Activated naive CD4-positive, alpha-beta T cell treated with anti-CD3 and anti-CD28 coated beads, Interleukin-2, amount 10 ng/mL, durations not matched to agents 7 days and 5 days (primary cell): ENCODE measurements around the gene BRAT1.

Source experiments
- CTCF ChIA-PET: fragments of 350-600 bp; sonication (Branson Sonifier 250); formaldehyde crosslinking; loops from one replicate; lab custom pipeline; 2021; ENCODE audit warnings: antibody characterized with exemption; lab: Charles Lee
- DNase-seq: peaks from one replicate; pipeline ENCODE4 v3.0.0-alpha.2; 2020
- H3K27ac Mint-ChIP-seq: one replicate; pipeline ENCODE4 v1.8.0; 2021; ENCODE audit warnings: mild to moderate bottlenecking, moderate library complexity, mixed read lengths
- H3K27me3 Mint-ChIP-seq: one replicate; pipeline ENCODE4 v1.8.0; 2021; ENCODE audit warnings: mild to moderate bottlenecking, mixed read lengths
- H3K36me3 Mint-ChIP-seq: one replicate; pipeline ENCODE4 v1.8.0; 2021; ENCODE audit warnings: mixed read lengths
- H3K4me1 Mint-ChIP-seq: one replicate; pipeline ENCODE4 v1.8.0; 2021; ENCODE audit warnings: mixed read lengths
- H3K4me3 Mint-ChIP-seq: one replicate; pipeline ENCODE4 v1.8.0; 2021; ENCODE audit warnings: mild to moderate bottlenecking, moderate library complexity, mixed read lengths
- H3K9me3 Mint-ChIP-seq: one replicate; pipeline ENCODE4 v1.8.0; 2021; ENCODE audit warnings: mixed read lengths

The BRAT1 gene

GRCh38 chr7:2559283-2559950 is 4.1 kb upstream of the BRAT1 start:
- Mint-ChIP-seq H3K4me3 (peak overlapping the region; percentile 71), H3K36me3 (peaks cover 1% of the 10 kb centered on the region), H3K27ac (no peak overlapping the region), H3K4me1 (peaks cover 29% of the 10 kb centered on the region), H3K27me3 (no peaks in the 10 kb centered on the region), H3K9me3 (no peaks in the 10 kb centered on the region)
- CTCF ChIA-PET = interaction anchor here (0.9 to 1.4 kb wide), 3 partner anchors 9 to 150 kb away, joined by 3 to 5 read pairs (median 3); no protein-coding TSS in a partner anchor
- DNase-seq = peak; percentile 61

GRCh38 chr7:2558629-2559282 is 3.4 kb upstream of the BRAT1 start, which contains the start of gene IQCE:
TSS of gene IQCE (plus strand) at chr7:2558979. CDS start at chr7:2559182, 203 bp downstream.
- Mint-ChIP-seq H3K4me3 (peak within 1 kb of the TSS; percentile 71), H3K27ac (peak within 1 kb of the TSS; percentile 49)
- CTCF ChIA-PET = interaction anchor here (0.9 to 1.4 kb wide), 3 partner anchors 9 to 151 kb away, joined by 3 to 5 read pairs (median 3); no protein-coding TSS in a partner anchor

GRCh38 chr7:2554661-2555111 is 638 bp downstream of the BRAT1 start:
- CTCF ChIA-PET = no interaction called here
- no peaks in the 10 kb centered on the region for H3K9me3 Mint-ChIP-seq

More at GRCh38 chr7:2558629-2559282, 3.4 kb upstream of the BRAT1 start, which contains the start of gene IQCE:
- Mint-ChIP-seq H3K36me3 (peaks cover 6% of the 10 kb centered on the region), H3K27me3 (no peaks in the 10 kb centered on the region), H3K4me1 (peaks cover 36% of the 10 kb centered on the region), H3K9me3 (no peaks in the 10 kb centered on the region)
- peak; percentile 93 for DNase-seq

GRCh38 chr7:2553831-2554581 is 1.3 kb downstream of the BRAT1 start:
- no peaks in the 10 kb centered on the region for H3K27me3 Mint-ChIP-seq
- H3K9me3 Mint-ChIP-seq = no peaks in the 10 kb centered on the region
- H3K4me3 Mint-ChIP-seq = peak overlapping the region; percentile 87
- peak; percentile 19 for DNase-seq
- H3K4me1 Mint-ChIP-seq = peaks cover 47% of the 10 kb centered on the region
- H3K27ac Mint-ChIP-seq = peak overlapping the region; percentile 89
- H3K36me3 Mint-ChIP-seq = peaks cover 28% of the 10 kb centered on the region
- CTCF ChIA-PET = interaction anchor here (0.6 kb wide), 1 partner anchor 12 kb away, joined by 3 read pairs; no protein-coding TSS in a partner anchor

More at GRCh38 chr7:2554661-2555111, 638 bp downstream of the BRAT1 start:
- H3K4me3 Mint-ChIP-seq = peak overlapping the region; percentile 87
- peak; percentile 35 for DNase-seq
- H3K27me3 Mint-ChIP-seq = no peaks in the 10 kb centered on the region
- H3K4me1 Mint-ChIP-seq = peaks cover 43% of the 10 kb centered on the region
- H3K27ac Mint-ChIP-seq = peak overlapping the region; percentile 89
- H3K36me3 Mint-ChIP-seq = peaks cover 23% of the 10 kb centered on the region

GRCh38 chr7:2553108-2553507 is 2.2 kb downstream of the BRAT1 start:
- Mint-ChIP-seq H3K27ac (peak overlapping the region; percentile 68), H3K36me3 (peaks cover 28% of the 10 kb centered on the region), H3K4me1 (peaks cover 40% of the 10 kb centered on the region), H3K9me3 (no peaks in the 10 kb centered on the region), H3K27me3 (no peaks in the 10 kb centered on the region), H3K4me3 (peak overlapping the region; percentile 87)
- CTCF ChIA-PET = no interaction called here
- peak; percentile 9 for DNase-seq

GRCh38 chr7:2551418-2551817 is 3.9 kb downstream of the BRAT1 start:
- no peak overlapping the region for H3K27ac Mint-ChIP-seq
- no peak overlapping the region for H3K4me3 Mint-ChIP-seq
- no peaks in the 10 kb centered on the region for H3K27me3 Mint-ChIP-seq
- peaks cover 31% of the 10 kb centered on the region for H3K4me1 Mint-ChIP-seq
- H3K9me3 Mint-ChIP-seq = no peaks in the 10 kb centered on the region
- DNase-seq = no peak
- peaks cover 33% of the 10 kb centered on the region for H3K36me3 Mint-ChIP-seq
- CTCF ChIA-PET = no interaction called here

- DNase-seq = no peak
- H3K27ac Mint-ChIP-seq = no peak overlapping the region
- no peaks in the 10 kb centered on the region for H3K27me3 Mint-ChIP-seq
- H3K36me3 Mint-ChIP-seq = peaks cover 31% of the 10 kb centered on the region
- no peaks in the 10 kb centered on the region for H3K9me3 Mint-ChIP-seq
- no peak overlapping the region for H3K4me3 Mint-ChIP-seq
- H3K4me1 Mint-ChIP-seq = peaks cover 14% of the 10 kb centered on the region
- CTCF ChIA-PET = interaction anchor here (0.6 kb wide), 1 partner anchor 157 kb away, joined by 3 read pairs; no protein-coding TSS in a partner anchor
Observed at GRCh38 chr7:2546776-2547586, 8.3 kb downstream of the BRAT1 start.

- CTCF ChIA-PET = no interaction called here
- H3K4me1 Mint-ChIP-seq = peaks cover 10% of the 10 kb centered on the region
Observed at GRCh38 chr7:2545746-2546425, 9.4 kb downstream of the BRAT1 start.

GRCh38 chr7:2544541-2545188 is 10.7 kb downstream of the BRAT1 start:
- Mint-ChIP-seq H3K9me3 (no peaks in the 10 kb centered on the region), H3K36me3 (peaks cover 20% of the 10 kb centered on the region), H3K4me1 (peaks cover 5% of the 10 kb centered on the region), H3K27ac (peak overlapping the region; percentile 37), H3K27me3 (no peaks in the 10 kb centered on the region), H3K4me3 (no peak overlapping the region)
- no peak for DNase-seq
- CTCF ChIA-PET = no interaction called here

More at GRCh38 chr7:2545746-2546425, 9.4 kb downstream of the BRAT1 start:
- Mint-ChIP-seq H3K4me3 (no peak overlapping the region), H3K9me3 (no peaks in the 10 kb centered on the region), H3K27me3 (no peaks in the 10 kb centered on the region), H3K27ac (no peak overlapping the region), H3K36me3 (peaks cover 26% of the 10 kb centered on the region)
- DNase-seq = no peak

- DNase-seq = no peak
- no peak overlapping the region for H3K4me3 Mint-ChIP-seq
- peaks cover 15% of the 10 kb centered on the region for H3K36me3 Mint-ChIP-seq
- H3K9me3 Mint-ChIP-seq = no peaks in the 10 kb centered on the region
- H3K4me1 Mint-ChIP-seq = no peaks in the 10 kb centered on the region
- CTCF ChIA-PET = interaction anchor here (1.4 kb wide), 1 partner anchor 60 kb away, joined by 3 read pairs; no protein-coding TSS in a partner anchor
- H3K27me3 Mint-ChIP-seq = no peaks in the 10 kb centered on the region
- H3K27ac Mint-ChIP-seq = peak overlapping the region; percentile 38
Observed at GRCh38 chr7:2542916-2543871, 12.1 kb downstream of the BRAT1 start.

GRCh38 chr7:2542011-2542915 is 13.1 kb downstream of the BRAT1 start:
- H3K36me3 Mint-ChIP-seq = peaks cover 15% of the 10 kb centered on the region
- no peaks in the 10 kb centered on the region for H3K9me3 Mint-ChIP-seq
- no peak overlapping the region for H3K27ac Mint-ChIP-seq
- CTCF ChIA-PET = interaction anchor here (1.4 kb wide), 1 partner anchor 59 kb away, joined by 3 read pairs; no protein-coding TSS in a partner anchor
- DNase-seq = no peak
- no peak overlapping the region for H3K4me3 Mint-ChIP-seq
- no peaks in the 10 kb centered on the region for H3K27me3 Mint-ChIP-seq
- no peaks in the 10 kb centered on the region for H3K4me1 Mint-ChIP-seq
